T-helper 2 cell treated with Interferon-gamma antibody and Interleukin-4, amounts not matched to agents 5 μg/mL and 100 μg/mL, for 36 hours (primary cell): Measurements from ENCODE around the gene PPP1R3F.

ENCODE experiments used
- DNase-seq: peaks from one replicate; pipeline ENCODE4 v3.0.0; 2021; ENCODE audit warnings: low spot score
- H3K27ac Mint-ChIP-seq: one replicate; pipeline ENCODE4 v1.8.0; 2021; ENCODE audit warnings: mild to moderate bottlenecking, mixed read lengths
- H3K27me3 Mint-ChIP-seq: one replicate; pipeline ENCODE4 v1.8.0; 2021; ENCODE audit warnings: low read depth, mixed read lengths
- H3K36me3 Mint-ChIP-seq: one replicate; pipeline ENCODE4 v1.8.0; 2021; ENCODE audit warnings: low read depth, mixed read lengths
- H3K4me1 Mint-ChIP-seq: one replicate; pipeline ENCODE4 v1.8.0; 2021; ENCODE audit warnings: low read depth, mixed read lengths
- H3K4me3 Mint-ChIP-seq: one replicate; pipeline ENCODE4 v1.8.0; 2022; ENCODE audit warnings: mild to moderate bottlenecking, moderate library complexity, mixed read lengths
- H3K9me3 Mint-ChIP-seq: one replicate; pipeline ENCODE4 v1.8.0; 2021; ENCODE audit warnings: mixed read lengths

Gene PPP1R3F

GRCh38 chrX:49257846-49258748, 11.5 kb upstream of the PPP1R3F start:
- H3K4me1 Mint-ChIP-seq = peaks cover 23% of the 10 kb centered on the region
- DNase-seq = no peak
- H3K27ac Mint-ChIP-seq = no peak overlapping the region
- peaks cover 14% of the 10 kb centered on the region for H3K36me3 Mint-ChIP-seq
- no peaks in the 10 kb centered on the region for H3K27me3 Mint-ChIP-seq
- H3K9me3 Mint-ChIP-seq = no peaks in the 10 kb centered on the region
- H3K4me3 Mint-ChIP-seq = peak overlapping the region; percentile 5

- Mint-ChIP-seq H3K4me1 (peaks cover 24% of the 10 kb centered on the region), H3K4me3 (no peak overlapping the region), H3K27ac (peak overlapping the region; percentile 10), H3K9me3 (no peaks in the 10 kb centered on the region), H3K36me3 (peaks cover 14% of the 10 kb centered on the region), H3K27me3 (no peaks in the 10 kb centered on the region)
- DNase-seq = no peak
Observed at GRCh38 chrX:49258749-49259124, 10.9 kb upstream of the PPP1R3F start.

- Mint-ChIP-seq H3K9me3 (no peaks in the 10 kb centered on the region), H3K27ac (peak overlapping the region; percentile 55), H3K27me3 (no peaks in the 10 kb centered on the region), H3K36me3 (peaks cover 14% of the 10 kb centered on the region), H3K4me3 (no peak overlapping the region), H3K4me1 (peaks cover 34% of the 10 kb centered on the region)
- no peak for DNase-seq
Observed at GRCh38 chrX:49260221-49260985, 9.2 kb upstream of the PPP1R3F start.

- H3K9me3 Mint-ChIP-seq = no peaks in the 10 kb centered on the region
- H3K36me3 Mint-ChIP-seq = peaks cover 13% of the 10 kb centered on the region
- peaks cover 34% of the 10 kb centered on the region for H3K4me1 Mint-ChIP-seq
- no peak overlapping the region for H3K27ac Mint-ChIP-seq
- no peaks in the 10 kb centered on the region for H3K27me3 Mint-ChIP-seq
- peak overlapping the region; percentile 68 for H3K4me3 Mint-ChIP-seq
- no peak for DNase-seq
Observed at GRCh38 chrX:49262603-49263002, 7.0 kb upstream of the PPP1R3F start.

- DNase-seq = no peak
- Mint-ChIP-seq H3K27ac (peak overlapping the region; percentile 53), H3K36me3 (peaks cover 13% of the 10 kb centered on the region), H3K27me3 (no peaks in the 10 kb centered on the region), H3K4me1 (peaks cover 38% of the 10 kb centered on the region), H3K9me3 (no peaks in the 10 kb centered on the region), H3K4me3 (peak overlapping the region; percentile 80)
Observed at GRCh38 chrX:49263631-49264030, 6.0 kb upstream of the PPP1R3F start.

- Mint-ChIP-seq H3K27ac (peak within 1 kb of the TSS; percentile 62), H3K4me1 (peaks cover 31% of the 10 kb centered on the region), H3K27me3 (no peaks in the 10 kb centered on the region), H3K36me3 (peaks cover 9% of the 10 kb centered on the region), H3K9me3 (no peaks in the 10 kb centered on the region), H3K4me3 (peak within 1 kb of the TSS; percentile 80)
- DNase-seq = no peak
Observed at GRCh38 chrX:49264460-49264859, 5.1 kb upstream of the PPP1R3F start, which contains the start of gene FOXP3. FOXP3 (minus strand) TSS chrX:49264710; CDS start chrX:49258505, 6,205 bp downstream.

- Mint-ChIP-seq H3K36me3 (peaks cover 15% of the 10 kb centered on the region), H3K27me3 (no peaks in the 10 kb centered on the region), H3K9me3 (no peaks in the 10 kb centered on the region), H3K27ac (peak overlapping the region; percentile 41), H3K4me3 (peak overlapping the region; percentile 98), H3K4me1 (peaks cover 39% of the 10 kb centered on the region)
- no peak for DNase-seq
Observed at GRCh38 chrX:49266523-49267445, 2.8 kb upstream of the PPP1R3F start.

GRCh38 chrX:49268702-49269009, 937 bp upstream of the PPP1R3F start:
- no peak for DNase-seq
- Mint-ChIP-seq H3K27ac (peak overlapping the region; percentile 100), H3K4me3 (peak overlapping the region; percentile 98), H3K9me3 (no peaks in the 10 kb centered on the region), H3K36me3 (peaks cover 17% of the 10 kb centered on the region), H3K27me3 (no peaks in the 10 kb centered on the region), H3K4me1 (peaks cover 39% of the 10 kb centered on the region)

GRCh38 chrX:49269010-49269766, 405 bp upstream of the PPP1R3F start:
- H3K4me3 Mint-ChIP-seq = peak overlapping the region; percentile 98
- DNase-seq = peak; percentile 94
- peak overlapping the region; percentile 100 for H3K27ac Mint-ChIP-seq
- no peaks in the 10 kb centered on the region for H3K27me3 Mint-ChIP-seq
- no peaks in the 10 kb centered on the region for H3K9me3 Mint-ChIP-seq
- peaks cover 21% of the 10 kb centered on the region for H3K36me3 Mint-ChIP-seq
- peaks cover 39% of the 10 kb centered on the region for H3K4me1 Mint-ChIP-seq

- Mint-ChIP-seq H3K9me3 (no peaks in the 10 kb centered on the region), H3K4me1 (peaks cover 45% of the 10 kb centered on the region), H3K27ac (no peak overlapping the region)
Observed at GRCh38 chrX:49270249-49270921, 792 bp downstream of the PPP1R3F start.

GRCh38 chrX:49271341-49271740, 1.7 kb downstream of the PPP1R3F start:
- peaks cover 54% of the 10 kb centered on the region for H3K4me1 Mint-ChIP-seq
- H3K4me3 Mint-ChIP-seq = peak overlapping the region; percentile 76
- no peaks in the 10 kb centered on the region for H3K9me3 Mint-ChIP-seq
- H3K36me3 Mint-ChIP-seq = peaks cover 40% of the 10 kb centered on the region
- H3K27me3 Mint-ChIP-seq = no peaks in the 10 kb centered on the region
- no peak for DNase-seq
- peak overlapping the region; percentile 84 for H3K27ac Mint-ChIP-seq

More at GRCh38 chrX:49270249-49270921, 792 bp downstream of the PPP1R3F start:
- no peaks in the 10 kb centered on the region for H3K27me3 Mint-ChIP-seq
- no peak for DNase-seq
- peaks cover 33% of the 10 kb centered on the region for H3K36me3 Mint-ChIP-seq
- peak overlapping the region; percentile 76 for H3K4me3 Mint-ChIP-seq

GRCh38 chrX:49272421-49272820, 2.8 kb downstream of the PPP1R3F start:
- H3K36me3 Mint-ChIP-seq = peaks cover 46% of the 10 kb centered on the region
- H3K27me3 Mint-ChIP-seq = no peaks in the 10 kb centered on the region
- no peak for DNase-seq
- no peaks in the 10 kb centered on the region for H3K9me3 Mint-ChIP-seq
- peaks cover 61% of the 10 kb centered on the region for H3K4me1 Mint-ChIP-seq
- H3K4me3 Mint-ChIP-seq = peak overlapping the region; percentile 76
- peak overlapping the region; percentile 92 for H3K27ac Mint-ChIP-seq
